Measurements from ENCODE around the gene NEK3.
"Not testable (repeated sequence)": the region's sequence is repeated elsewhere in the genome, so short reads cannot be mapped to it uniquely, and the experiment has no call there.

Gene NEK3

GRCh38 chr13:52164989-52165388 is 5.6 kb upstream of the NEK3 start:
- TF ChIP-seq CTCF (IDR thresholded peaks at IDR 0.05; ENCODE audit: insufficient read depth, low read length, poor library complexity, severe bottlenecking), result no peak
- Histone ChIP-seq H3K36me3 (ENCODE audit: control insufficient read depth, insufficient read depth, low read length) (peaks cover 3% of the 10 kb centered on the region), H3K4me3 (replicated peaks; ENCODE audit: low read depth, low read length) (no peak overlapping the region), H3K27me3 (replicated peaks; ENCODE audit: control insufficient read depth, insufficient read depth, low read length) (no peaks in the 10 kb centered on the region)
- DNase-seq (ENCODE audit: extremely low read depth, insufficient read length), result no peak

DNA sequence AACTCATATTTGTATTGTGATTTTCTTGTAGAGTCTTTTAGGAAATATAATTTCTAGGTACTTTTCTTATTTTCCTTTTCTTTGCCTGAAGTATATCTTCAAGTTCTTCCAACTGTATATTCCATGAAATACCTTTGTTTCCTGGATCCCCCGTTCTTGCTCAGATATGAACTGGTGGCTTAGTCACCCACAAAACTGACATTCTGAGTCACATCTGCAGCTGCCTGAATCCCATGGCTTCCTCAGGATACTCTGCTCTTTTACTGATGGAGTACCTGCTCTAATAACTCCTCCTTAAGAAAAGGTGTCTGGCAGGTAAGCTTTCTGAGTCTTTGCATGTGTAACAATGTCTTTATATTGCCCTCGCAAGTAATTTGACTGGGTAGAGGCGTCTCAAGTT is 4.5 kb upstream of the NEK3 start:
- not testable (repeated sequence) for H3K4me3 ChIP-seq (replicated peaks; ENCODE audit: low read depth, low read length); DNase-seq (ENCODE audit: extremely low read depth, insufficient read length); H3K27me3 ChIP-seq (replicated peaks; ENCODE audit: control insufficient read depth, insufficient read depth, low read length); H3K36me3 ChIP-seq (ENCODE audit: control insufficient read depth, insufficient read depth, low read length)

DNA sequence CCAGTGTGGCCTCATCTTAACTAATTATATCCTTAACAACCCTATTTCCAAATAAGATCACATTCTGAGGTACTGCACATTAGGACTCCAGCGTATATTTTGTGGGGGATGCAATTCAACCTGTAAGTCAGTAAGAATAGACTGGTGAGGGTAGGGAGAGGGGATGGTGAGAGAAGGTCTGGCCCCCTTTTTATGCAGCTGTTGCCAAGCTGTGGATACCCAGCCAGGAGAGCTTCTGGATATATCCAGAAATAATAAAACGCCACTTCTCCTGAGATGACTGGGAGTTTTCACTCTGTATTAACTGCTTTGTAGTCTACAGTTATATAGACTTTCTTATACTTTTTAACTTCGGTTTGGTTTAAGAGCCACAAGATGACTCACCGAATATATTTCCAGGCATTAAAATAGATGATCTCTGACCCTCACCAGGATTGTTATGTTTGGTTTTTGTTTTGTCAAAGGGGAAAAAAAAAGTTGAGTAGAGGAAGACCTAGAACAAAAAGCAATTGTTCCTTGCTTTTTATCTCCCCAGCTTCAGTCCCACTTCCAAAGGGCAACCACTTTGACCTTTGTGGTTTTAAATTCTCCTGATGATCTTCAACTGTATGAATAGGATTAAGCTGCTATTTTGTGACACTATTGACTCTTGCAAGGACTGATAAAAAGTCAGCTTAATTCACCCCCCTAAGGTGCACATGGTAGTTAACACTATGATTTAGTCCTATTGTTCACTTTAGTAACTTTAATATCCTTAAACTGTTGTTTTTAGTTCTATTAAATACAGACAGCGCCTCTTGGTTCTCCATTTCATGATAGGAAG is 3.1 kb upstream of the NEK3 start:
- Histone ChIP-seq H3K4me3 (replicated peaks; ENCODE audit: low read depth, low read length) (no peak overlapping the region), H3K27me3 (replicated peaks; ENCODE audit: control insufficient read depth, insufficient read depth, low read length) (no peaks in the 10 kb centered on the region), H3K36me3 (ENCODE audit: control insufficient read depth, insufficient read depth, low read length) (no peaks in the 10 kb centered on the region)
- no peak for TF ChIP-seq CTCF (IDR thresholded peaks at IDR 0.05; ENCODE audit: insufficient read depth, low read length, poor library complexity, severe bottlenecking)
- no peak for DNase-seq (ENCODE audit: extremely low read depth, insufficient read length)

DNA sequence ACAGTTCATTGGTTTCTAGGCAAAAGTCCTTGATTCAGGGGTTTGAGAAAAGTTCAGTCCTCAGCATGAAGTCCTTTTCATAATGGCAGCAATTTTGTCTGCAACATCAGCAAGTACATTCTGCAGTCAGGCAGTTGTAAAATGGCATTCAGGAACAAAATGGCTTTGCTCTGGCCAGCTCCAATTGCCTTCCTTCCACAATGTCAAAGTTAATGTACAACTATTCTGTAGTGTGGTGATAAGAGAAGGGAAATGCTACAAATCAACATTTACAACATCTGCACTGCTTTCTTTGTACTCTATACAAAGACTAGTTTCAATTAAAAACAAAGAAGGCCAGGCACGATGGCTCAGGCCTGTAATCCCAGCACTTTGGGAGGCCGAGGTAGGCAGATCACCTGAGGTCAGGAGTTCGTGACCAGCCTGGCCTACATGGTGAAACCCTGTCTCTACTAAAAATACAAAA is 1.8 kb upstream of the NEK3 start:
- Histone ChIP-seq H3K4me3 (replicated peaks; ENCODE audit: low read depth, low read length) (no peak overlapping the region), H3K27me3 (replicated peaks; ENCODE audit: control insufficient read depth, insufficient read depth, low read length) (no peaks in the 10 kb centered on the region), H3K36me3 (ENCODE audit: control insufficient read depth, insufficient read depth, low read length) (no peaks in the 10 kb centered on the region)
- no peak for DNase-seq (ENCODE audit: extremely low read depth, insufficient read length)
- no peak for TF ChIP-seq CTCF (IDR thresholded peaks at IDR 0.05; ENCODE audit: insufficient read depth, low read length, poor library complexity, severe bottlenecking)

DNA sequence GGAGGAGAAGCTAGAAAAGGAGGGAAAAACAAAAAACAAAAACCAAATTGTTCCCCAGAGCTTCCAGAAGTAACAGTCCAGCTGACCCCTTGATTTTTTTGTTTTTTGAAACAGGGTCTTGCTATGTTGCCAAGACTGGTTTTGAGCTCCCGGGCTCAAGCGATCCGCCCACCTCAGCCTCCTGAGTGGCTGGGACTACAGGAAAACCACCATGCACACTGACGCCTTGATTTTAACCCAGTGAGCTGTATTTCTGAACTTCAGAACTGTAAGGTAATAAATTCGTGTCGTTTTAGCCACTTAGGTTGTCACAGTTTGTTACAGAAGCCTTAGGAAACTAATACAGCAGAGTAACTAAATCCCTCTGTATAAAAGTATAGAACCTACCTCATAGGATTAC is 1.1 kb upstream of the NEK3 start:
- no peak for DNase-seq (ENCODE audit: extremely low read depth, insufficient read length)
- H3K27me3 ChIP-seq (replicated peaks; ENCODE audit: control insufficient read depth, insufficient read depth, low read length), result no peaks in the 10 kb centered on the region
- H3K4me3 ChIP-seq (replicated peaks; ENCODE audit: low read depth, low read length), result no peak overlapping the region
- TF ChIP-seq CTCF (IDR thresholded peaks at IDR 0.05; ENCODE audit: insufficient read depth, low read length, poor library complexity, severe bottlenecking), result no peak
- no peaks in the 10 kb centered on the region for H3K36me3 ChIP-seq (ENCODE audit: control insufficient read depth, insufficient read depth, low read length)

DNA sequence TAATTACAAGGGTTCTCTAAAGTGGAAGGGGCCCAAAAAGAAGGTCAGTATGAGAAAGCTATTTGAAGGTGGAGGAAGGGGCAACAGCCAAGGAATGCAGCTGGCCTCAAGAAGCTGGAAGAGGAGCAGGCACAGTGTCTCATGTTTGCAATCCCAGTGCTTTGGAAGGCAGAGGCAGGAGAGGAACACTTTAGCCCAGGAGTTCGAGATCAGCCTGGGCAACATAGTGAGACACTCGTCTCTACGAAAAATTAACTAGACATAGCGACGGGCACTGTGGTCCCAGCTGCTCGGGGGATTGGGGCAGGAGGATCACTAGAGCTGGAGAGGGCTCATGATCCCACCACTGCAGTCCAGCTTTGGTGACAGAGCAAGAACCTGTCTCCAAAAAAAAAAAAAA is 656 bp upstream of the NEK3 start:
- no peaks in the 10 kb centered on the region for H3K27me3 ChIP-seq (replicated peaks; ENCODE audit: control insufficient read depth, insufficient read depth, low read length)
- TF ChIP-seq CTCF (IDR thresholded peaks at IDR 0.05; ENCODE audit: insufficient read depth, low read length, poor library complexity, severe bottlenecking), result no peak
- no peak for DNase-seq (ENCODE audit: extremely low read depth, insufficient read length)
- H3K36me3 ChIP-seq (ENCODE audit: control insufficient read depth, insufficient read depth, low read length), result no peaks in the 10 kb centered on the region
- no peak overlapping the region for H3K4me3 ChIP-seq (replicated peaks; ENCODE audit: low read depth, low read length)

All from GM06990 (cell line).